Naive thymus-derived CD4-positive, alpha-beta T cell (primary cell): Measurements from ENCODE around the gene RSAD2. TPM values are rescaled to one million over a fixed set of nuclear protein-coding genes. Genes with fewer than 3 reads are reported as not detected.
"Not testable (repeated sequence)": the region's sequence is repeated elsewhere in the genome, so short reads cannot be mapped to it uniquely, and the experiment has no call there.

Experiments
- ATAC-seq: fragments of 150-1000 bp; cut with Tn5 transposase; 2 replicates; pipeline ENCODE4 v1.10.0; 2021; ENCODE audit warnings: mild to moderate bottlenecking, moderate library complexity
- CTCF ChIA-PET: fragments of 350-600 bp; sonication (Branson Sonifier 250); formaldehyde crosslinking; loops from one replicate; lab custom pipeline; 2021; ENCODE audit warnings: antibody characterized with exemption; lab: Charles Lee
- POLR2A ChIA-PET: fragments of 350-600 bp; sonication (Branson Sonifier 250); formaldehyde crosslinking; loops from one replicate; lab custom pipeline; 2021; ENCODE audit warnings: antibody characterized with exemption, inconsistent platforms; lab: Charles Lee
- DNase-seq, 9 donors: peaks; one replicate each; pipeline versions ENCODE4 v3.0.0 to v3.0.0-alpha.2; 2020 to 2022; ENCODE audit warnings: mixed read lengths in 1 of 9
- H3K27ac ChIP-seq: one replicate; pipeline ENCODE4 v1.7.0; 2013; ENCODE audit warnings: mild to moderate bottlenecking, low read depth, low read length, moderate library complexity
- H3K27me3 ChIP-seq, 2 donors: one replicate each; pipeline ENCODE4 v1.7.0; 2013; ENCODE audit warnings: low read length in 2 of 2, mild to moderate bottlenecking in 2 of 2, moderate library complexity in 2 of 2; ENCODE audit not compliant: control insufficient read depth in 2 of 2, insufficient read depth in 2 of 2
- H3K36me3 ChIP-seq, 3 experiments: 1 replicate in 2 of 3; 2 replicates in 1 of 3; pipeline ENCODE4 v1.7.0; 2013; ENCODE audit warnings: low read length in 3 of 3, mild to moderate bottlenecking in 3 of 3, moderate library complexity in 1 of 3; ENCODE audit not compliant: insufficient read depth in 3 of 3, control insufficient read depth in 2 of 3
- H3K4me1 ChIP-seq, 2 donors: one replicate each; pipeline ENCODE4 v1.7.0; 2013; ENCODE audit warnings: low read length in 2 of 2, mild to moderate bottlenecking in 2 of 2, moderate library complexity in 1 of 2; ENCODE audit not compliant: control insufficient read depth in 2 of 2, insufficient read depth in 2 of 2
- H3K4me3 ChIP-seq: 2 replicates; pipeline ENCODE4 v1.7.0; 2013; ENCODE audit warnings: mild to moderate bottlenecking, low read length
- H3K9me3 ChIP-seq, 3 experiments: 1 replicate in 2 of 3; 2 replicates in 1 of 3; pipeline ENCODE4 v1.7.0; 2013; ENCODE audit warnings: low read length in 3 of 3; ENCODE audit not compliant: control insufficient read depth in 2 of 3
- H3K27ac Mint-ChIP-seq, 9 donors: one replicate each; pipeline ENCODE4 v1.8.0; 2020 to 2022; ENCODE audit warnings: mixed read lengths in 9 of 9, mild to moderate bottlenecking in 8 of 9, moderate library complexity in 5 of 9, inconsistent platforms in 2 of 9
- H3K27me3 Mint-ChIP-seq, 5 donors: one replicate each; pipeline ENCODE4 v1.8.0; 2021 to 2022; ENCODE audit warnings: mixed read lengths in 5 of 5, mild to moderate bottlenecking in 1 of 5
- H3K36me3 Mint-ChIP-seq, 5 donors: one replicate each; pipeline ENCODE4 v1.8.0; 2020 to 2022; ENCODE audit warnings: mixed read lengths in 5 of 5, mild to moderate bottlenecking in 3 of 5, inconsistent platforms in 1 of 5
- H3K4me1 Mint-ChIP-seq, 7 donors: one replicate each; pipeline ENCODE4 v1.8.0; 2020 to 2022; ENCODE audit warnings: mixed read lengths in 7 of 7, mild to moderate bottlenecking in 3 of 7, inconsistent platforms in 1 of 7
- H3K4me3 Mint-ChIP-seq, 10 donors: one replicate each; pipeline ENCODE4 v1.8.0; 2020 to 2022; ENCODE audit warnings: mild to moderate bottlenecking in 10 of 10, mixed read lengths in 10 of 10, moderate library complexity in 6 of 10, inconsistent platforms in 2 of 10
- H3K9me3 Mint-ChIP-seq, 11 donors: one replicate each; pipeline ENCODE4 v1.8.0; 2020 to 2022; ENCODE audit warnings: mixed read lengths in 11 of 11, mild to moderate bottlenecking in 4 of 11, inconsistent platforms in 1 of 11, moderate library complexity in 1 of 11
- intact Hi-C, 2 donors: fragments of 100-400 bp; cut with micrococcal nuclease; formaldehyde crosslinking; loops; one replicate each; pipeline ENCODE4 v1.15.1; 2023
- polyA plus RNA-seq, 2 donors: library from polyadenylated mRNA; unstranded; fragments of 300-500 nt; fragmentation: Illumina TruSeq; gene quantifications; one replicate each; pipeline ENCODE4 v1.2.3, GENCODE V29; 2021
- total RNA-seq, 6 experiments: library from RNA in 5 of 6; stranded (reverse) in 5 of 6; gene quantifications; 1 replicate in 5 of 6; 2 replicates in 1 of 6; pipeline ENCODE4 v1.2.3 and lab custom pipeline; 2021 to 2026

Gene RSAD2
- total and polyA plus RNA-seq, 7 experiments from 2014 or later = 5.0 to 72.6 (median 6.6) TPM

- Histone ChIP-seq H3K9me3 (no peaks in the 10 kb centered on the region), H3K36me3 (no peaks in the 10 kb centered on the region), H3K27me3 (peaks cover 0 to 2% of the 10 kb centered on the region in 2 donors), H3K4me3 (no peak overlapping the region), H3K4me1 (peaks cover 3 to 42% of the 10 kb centered on the region in 2 donors), H3K27ac (no peak overlapping the region)
- peak overlapping the region in 7 of 10 donors; percentile 16 to 62 (median 57) for H3K4me3 Mint-ChIP-seq
- ATAC-seq (no peak), DNase-seq (no peak)
- intact Hi-C loops = loop anchor here in 1 of 2 donors (1.0 to 5.0 kb wide), 2 partner anchors 13 to 37 kb away; no protein-coding TSS in a partner anchor
- CTCF ChIA-PET = interaction anchor here (0.6 to 1.5 kb wide), 2 partner anchors 13 to 20 kb away, joined by 5 to 11 read pairs; no protein-coding TSS in a partner anchor
- peaks cover 38 to 89% (median 83%) of the 10 kb centered on the region in 7 donors for H3K4me1 Mint-ChIP-seq
- peak overlapping the region in 8 of 9 donors; percentile 11 to 82 (median 54) for H3K27ac Mint-ChIP-seq
- peaks cover 3 to 38% (median 27%) of the 10 kb centered on the region in 5 donors for H3K36me3 Mint-ChIP-seq
- POLR2A ChIA-PET = interaction anchor here (1.0 kb wide), 1 partner anchor 13 kb away, joined by 3 read pairs; no protein-coding TSS in a partner anchor
- no peaks in the 10 kb centered on the region for H3K27me3 Mint-ChIP-seq
- H3K9me3 Mint-ChIP-seq = peaks cover 0 to 13% (median 8%) of the 10 kb centered on the region in 11 donors
These were observed 56.8 kb downstream of the RSAD2 start for GRCh38 chr2:6934345-6934744.

DNA sequence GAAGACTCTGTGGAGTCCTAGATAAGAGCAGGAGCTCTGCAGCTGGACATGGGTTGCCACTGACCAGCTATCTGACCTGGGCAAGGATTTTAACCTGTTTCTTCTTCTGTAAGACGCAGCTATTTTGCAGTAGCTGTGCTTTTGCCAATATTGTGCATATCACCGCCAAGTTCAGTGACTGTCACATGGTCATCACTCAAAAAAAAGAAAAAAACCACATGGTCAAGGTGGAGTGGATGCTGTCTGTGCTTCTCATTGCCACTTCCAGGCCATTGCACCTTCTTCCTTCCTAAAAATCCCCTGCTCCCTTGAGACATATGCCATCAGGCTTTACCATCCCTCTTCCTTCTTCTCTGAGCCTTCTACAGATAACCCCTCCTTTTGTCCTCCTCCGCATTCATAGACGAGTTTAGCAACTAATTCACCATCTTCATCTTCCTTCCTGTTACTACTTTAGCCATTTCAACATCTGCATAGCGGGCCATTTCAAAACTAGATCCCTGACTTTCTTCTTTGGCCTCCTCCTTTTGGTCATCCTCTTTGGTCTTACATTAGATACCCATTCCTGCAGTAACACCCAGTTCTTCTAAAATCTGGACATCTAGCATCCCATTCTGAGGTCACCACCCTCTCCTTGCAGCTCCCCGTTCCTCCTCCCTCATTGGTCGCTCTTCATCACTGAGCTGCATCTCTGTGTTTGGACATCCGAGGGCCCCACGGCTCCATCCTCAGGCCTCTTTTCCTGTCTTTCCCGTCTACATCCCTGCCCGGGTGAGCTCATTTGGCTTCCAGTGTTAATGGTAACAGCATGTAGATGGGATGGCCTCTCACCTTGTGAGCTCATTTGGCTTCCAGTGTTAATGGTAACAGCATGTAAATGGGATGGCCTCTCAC lies 57.4 kb downstream of the RSAD2 start:
- Histone ChIP-seq H3K4me3 (no peak overlapping the region), H3K9me3 (no peaks in the 10 kb centered on the region), H3K36me3 (no peaks in the 10 kb centered on the region), H3K27me3 (peaks cover 0 to 2% of the 10 kb centered on the region in 2 donors), H3K4me1 (peaks cover 3 to 36% of the 10 kb centered on the region in 2 donors), H3K27ac (no peak overlapping the region)
- H3K27ac Mint-ChIP-seq = peak overlapping the region; percentile 6 to 88 (median 45)
- peaks cover 3 to 33% (median 22%) of the 10 kb centered on the region in 5 donors for H3K36me3 Mint-ChIP-seq
- ChIA-PET CTCF (interaction anchor here (1.5 kb wide), 1 partner anchor 14 kb away, joined by 11 read pairs; no protein-coding TSS in a partner anchor), POLR2A (interaction anchor here (1.0 to 1.1 kb wide), 2 partner anchors 14 to 16 kb away, joined by 3 to 4 read pairs; no protein-coding TSS in a partner anchor)
- no peaks in the 10 kb centered on the region for H3K27me3 Mint-ChIP-seq
- intact Hi-C loops = loop anchor here in 1 of 2 donors (1.0 to 5.0 kb wide), 2 partner anchors 14 to 38 kb away; no protein-coding TSS in a partner anchor
- DNase-seq (no peak), ATAC-seq (no peak)
- peak overlapping the region; percentile 2 to 68 (median 42) for H3K4me3 Mint-ChIP-seq
- peaks cover 35 to 89% (median 81%) of the 10 kb centered on the region in 7 donors for H3K4me1 Mint-ChIP-seq
- H3K9me3 Mint-ChIP-seq = peaks cover 0 to 13% (median 8%) of the 10 kb centered on the region in 11 donors

- peaks cover 3 to 35% of the 10 kb centered on the region in 2 donors for H3K4me1 ChIP-seq
- ATAC-seq, CTCF ChIA-PET, H3K9me3 ChIP-seq, H3K27ac ChIP-seq, H3K27me3 Mint-ChIP-seq, H3K4me3 ChIP-seq, DNase-seq, H3K27me3 ChIP-seq, H3K36me3 ChIP-seq: not testable (repeated sequence)
- H3K4me1 Mint-ChIP-seq = peaks cover 35 to 92% (median 82%) of the 10 kb centered on the region in 7 donors
- peak overlapping the region in 7 of 10 donors; percentile 3 to 58 (median 11) for H3K4me3 Mint-ChIP-seq
- POLR2A ChIA-PET = interaction anchor here (1.1 kb wide), 1 partner anchor 17 kb away, joined by 4 read pairs; no protein-coding TSS in a partner anchor
- H3K27ac Mint-ChIP-seq = peak overlapping the region in 5 of 9 donors; percentile 6 to 81 (median 18)
- H3K9me3 Mint-ChIP-seq = peaks cover 0 to 13% (median 8%) of the 10 kb centered on the region in 11 donors
- peaks cover 3 to 34% (median 22%) of the 10 kb centered on the region in 5 donors for H3K36me3 Mint-ChIP-seq
- intact Hi-C loops = loop anchor here in 1 of 2 donors (1.0 kb wide), 1 partner anchor 10 kb away; no protein-coding TSS in a partner anchor
These were observed 58.1 kb downstream of the RSAD2 start for GRCh38 chr2:6935652-6936020.

DNA sequence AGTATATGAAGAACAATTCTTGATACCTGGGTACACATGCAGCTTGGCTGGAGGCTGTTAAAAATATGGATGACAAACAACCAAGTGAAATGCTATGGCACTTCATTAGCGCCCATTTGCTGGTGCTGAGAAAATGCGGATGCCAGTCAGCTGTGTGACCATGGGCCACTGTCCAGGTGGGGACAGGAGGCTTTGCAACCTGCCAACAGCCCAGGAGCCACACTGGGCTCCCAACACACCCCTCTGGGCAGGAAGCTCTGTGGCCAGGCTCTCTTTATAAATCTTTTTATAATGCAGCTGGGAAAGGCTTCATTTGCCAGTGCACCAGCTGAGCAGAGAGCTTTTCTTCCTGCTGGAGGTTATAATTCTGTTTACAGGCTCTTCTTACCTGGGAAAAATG lies 59.6 kb downstream of the RSAD2 start:
- Mint-ChIP-seq H3K9me3 (peaks cover 0 to 3% (median 1%) of the 10 kb centered on the region in 11 donors), H3K27ac (peak overlapping the region in 3 of 9 donors; percentile 20 to 71 (median 61)), H3K27me3 (no peaks in the 10 kb centered on the region), H3K4me3 (peak overlapping the region in 4 of 10 donors; percentile 10 to 58 (median 28)), H3K4me1 (peaks cover 37 to 96% (median 88%) of the 10 kb centered on the region in 7 donors), H3K36me3 (peaks cover 18 to 36% (median 24%) of the 10 kb centered on the region in 5 donors)
- ChIA-PET CTCF (interaction anchor here (1.0 kb wide), 1 partner anchor 99 kb away, joined by 3 read pairs; no protein-coding TSS in a partner anchor), POLR2A (interaction anchor here (0.9 kb wide), 1 partner anchor 23 kb away, joined by 3 read pairs; no protein-coding TSS in a partner anchor)
- H3K27me3 ChIP-seq = peaks cover 0 to 2% of the 10 kb centered on the region in 2 donors
- H3K9me3 ChIP-seq = no peaks in the 10 kb centered on the region
- intact Hi-C loops = no loop called here
- peaks cover 3 to 35% of the 10 kb centered on the region in 2 donors for H3K4me1 ChIP-seq
- H3K4me3 ChIP-seq = no peak overlapping the region
- no peak overlapping the region for H3K27ac ChIP-seq
- DNase-seq (no peak), ATAC-seq (no peak)
- peaks cover 0 to 16% (median 9%) of the 10 kb centered on the region in 3 experiments for H3K36me3 ChIP-seq

DNA sequence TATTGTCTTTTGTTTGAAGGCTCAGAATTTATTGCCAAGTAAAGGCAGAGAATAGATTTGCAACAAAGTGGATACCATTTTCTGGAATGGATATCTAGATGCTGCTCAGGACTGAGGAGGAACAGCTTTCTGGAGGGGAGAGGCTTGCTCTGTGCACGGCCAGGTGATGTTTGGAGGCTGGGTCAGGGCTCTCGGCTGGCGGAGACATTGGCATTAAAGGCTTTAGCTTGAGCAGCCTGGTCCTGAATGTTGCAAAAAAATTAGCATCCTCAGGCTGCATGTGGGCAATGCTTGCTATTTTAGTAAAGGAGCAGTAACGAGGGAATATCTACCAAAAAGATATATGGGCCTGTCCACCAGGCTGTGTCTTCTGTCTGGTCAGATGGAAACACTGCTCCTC lies 60.0 kb downstream of the RSAD2 start:
- Histone ChIP-seq H3K4me1 (peaks cover 3 to 35% of the 10 kb centered on the region in 2 donors), H3K4me3 (no peak overlapping the region), H3K27ac (no peak overlapping the region), H3K27me3 (peaks cover 0 to 2% of the 10 kb centered on the region in 2 donors), H3K9me3 (no peaks in the 10 kb centered on the region), H3K36me3 (peaks cover 0 to 21% (median 9%) of the 10 kb centered on the region in 3 experiments)
- H3K4me3 Mint-ChIP-seq = peak overlapping the region in 4 of 10 donors; percentile 10 to 58 (median 42)
- ATAC-seq (no peak), DNase-seq (no peak)
- H3K27me3 Mint-ChIP-seq = no peaks in the 10 kb centered on the region
- peaks cover 0 to 3% (median 0%) of the 10 kb centered on the region in 11 donors for H3K9me3 Mint-ChIP-seq
- intact Hi-C loops = no loop called here
- H3K36me3 Mint-ChIP-seq = peaks cover 21 to 35% (median 26%) of the 10 kb centered on the region in 5 donors
- H3K27ac Mint-ChIP-seq = peak overlapping the region in 3 of 9 donors; percentile 61 to 74 (median 71)
- POLR2A ChIA-PET = no interaction called here
- peaks cover 37 to 96% (median 87%) of the 10 kb centered on the region in 7 donors for H3K4me1 Mint-ChIP-seq
- CTCF ChIA-PET = interaction anchor here (1.0 kb wide), 1 partner anchor 99 kb away, joined by 3 read pairs; no protein-coding TSS in a partner anchor

DNA sequence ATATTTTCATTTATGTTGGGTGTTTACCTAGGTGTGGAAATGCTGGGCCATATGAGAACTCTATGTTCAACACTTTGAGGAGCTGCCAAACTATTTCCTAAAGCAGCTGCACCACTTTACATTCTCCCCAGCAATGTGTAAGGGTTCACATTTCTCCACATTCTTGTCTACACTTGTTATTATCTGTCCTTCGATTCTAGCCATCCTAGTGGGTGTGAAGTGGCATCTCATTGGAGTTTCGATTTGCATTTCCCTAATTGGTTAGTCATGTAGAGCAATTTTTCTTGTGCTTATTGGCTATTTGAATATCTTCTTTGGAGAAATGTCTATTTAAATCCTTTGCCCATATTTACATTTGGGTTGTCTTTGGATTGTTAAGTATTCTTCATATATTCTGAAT lies 61.5 kb downstream of the RSAD2 start:
- Histone ChIP-seq H3K9me3 (no peaks in the 10 kb centered on the region), H3K4me3 (no peak overlapping the region), H3K4me1 (peaks cover 3 to 29% of the 10 kb centered on the region in 2 donors), H3K27ac (no peak overlapping the region), H3K36me3 (peaks cover 0 to 35% (median 9%) of the 10 kb centered on the region in 3 experiments), H3K27me3 (no peaks in the 10 kb centered on the region)
- H3K36me3 Mint-ChIP-seq = peaks cover 31 to 49% (median 34%) of the 10 kb centered on the region in 5 donors
- intact Hi-C loops = no loop called here
- no peak for DNase-seq
- POLR2A ChIA-PET = interaction anchor here (0.8 to 1.1 kb wide), 2 partner anchors 17 to 22 kb away, joined by 3 read pairs; no protein-coding TSS in a partner anchor
- H3K27me3 Mint-ChIP-seq = no peaks in the 10 kb centered on the region
- no peak for ATAC-seq
- peak overlapping the region in 1 of 9 donors; percentile 5 for H3K27ac Mint-ChIP-seq
- peak overlapping the region in 4 of 10 donors; percentile 7 to 54 (median 39) for H3K4me3 Mint-ChIP-seq
- peaks cover 39 to 95% (median 86%) of the 10 kb centered on the region in 7 donors for H3K4me1 Mint-ChIP-seq
- CTCF ChIA-PET = interaction anchor here (1.2 kb wide), 1 partner anchor 18 kb away, joined by 4 read pairs; no protein-coding TSS in a partner anchor
- H3K9me3 Mint-ChIP-seq = peaks cover 0 to 3% (median 0%) of the 10 kb centered on the region in 11 donors
